HCT116 (cell line): ENCODE measurements around the gene CPA5. TPM values are rescaled to one million over a fixed set of nuclear protein-coding genes. Genes with fewer than 3 reads are reported as not detected.

Source experiments
- ATAC-seq: fragments of 200-7000 bp; cut with Tn5 transposase; 2 replicates; pipeline ENCODE4 v1.9.1; 2020; ENCODE audit warnings: mild to moderate bottlenecking, moderate library complexity
- BruUV-seq: library from RNA; stranded (reverse); fragments of 400-500 nt; replicated peaks from 2 replicates; lab custom pipeline; 2021; lab: Mats Ljungman, UMichigan
- CTCF ChIA-PET: fragments of 300-600 bp; sonication (Branson Sonifier 250); formaldehyde crosslinking; loops from one replicate; lab custom pipeline; 2021; ENCODE audit warnings: antibody characterized with exemption; lab: Charles Lee
- POLR2A ChIA-PET: fragments of 300-600, 350-600 bp; sonication (Branson Sonifier 250); formaldehyde crosslinking; loops from one replicate; lab custom pipeline; 2021; ENCODE audit warnings: antibody characterized with exemption; lab: Charles Lee
- RAD21 ChIA-PET, 2 experiments: fragments of 300-600 bp; sonication (Branson Sonifier 250); formaldehyde crosslinking; loops; one replicate each; lab custom pipeline; 2023; ENCODE audit warnings: low total read pairs in 2 of 2; ENCODE audit not compliant: uncharacterized antibody in 2 of 2, unreplicated experiment in 2 of 2, low non-redundant PET in 1 of 2; lab: Charles Lee
- DNase-seq: peaks from one replicate; pipeline ENCODE4 v3.0.0-alpha.2; 2010; ENCODE audit warnings: low read depth, low spot score
- H2AFZ ChIP-seq: fragments of 200-600 bp; shearing (Covaris generic), sonication (generic); 2 replicates; pipeline ENCODE4 v1.6.1; 2017; ENCODE audit warnings: low read depth, mixed run types, mixed read lengths, antibody characterized with exemption, low read length; ENCODE audit not compliant: poor library complexity, severe bottlenecking
- H3K27ac ChIP-seq: 2 replicates; pipeline ENCODE4 v1.5.1; 2012; ENCODE audit warnings: low read depth, low read length
- H3K27me3 ChIP-seq: fragments of 200-600 bp; sonication (generic); 2 replicates; pipeline ENCODE4 v1.6.1; 2016; ENCODE audit warnings: mixed run types, low read length, mixed read lengths; ENCODE audit not compliant: insufficient read depth
- H3K36me3 ChIP-seq, 2 experiments: fragments of 200-500 bp in 1 of 2; fragments of 200-600 bp in 1 of 2; sonication (Bioruptor generic) in 1 of 2; sonication (generic) in 1 of 2; 2 replicates each; pipeline versions ENCODE4 v1.5.1 to v1.6.1; 2014 to 2016; ENCODE audit warnings: low read length in 2 of 2, inconsistent platforms in 1 of 2, mixed read lengths in 1 of 2, mixed run types in 1 of 2; ENCODE audit not compliant: insufficient read depth in 2 of 2, control insufficient read depth in 1 of 2
- H3K4me1 ChIP-seq, 2 experiments: fragments of 200-600 bp in 1 of 2; sonication (generic) in 1 of 2; 2 replicates each; pipeline versions ENCODE4 v1.5.1 to v1.6.1; 2012 to 2017; ENCODE audit warnings: low read length in 2 of 2, inconsistent platforms in 1 of 2, mild to moderate bottlenecking in 1 of 2, mixed read lengths in 1 of 2, mixed run types in 1 of 2, moderate library complexity in 1 of 2; ENCODE audit not compliant: insufficient read depth in 2 of 2, control insufficient read depth in 1 of 2
- H3K4me2 ChIP-seq: fragments of 200-600 bp; sonication (generic); 2 replicates; pipeline ENCODE4 v1.6.1; 2017; ENCODE audit warnings: mixed run types, low read length, mixed read lengths
- H3K4me3 ChIP-seq, 2 experiments: fragments of 200-600 bp in 1 of 2; sonication (generic) in 1 of 2; replicated peaks in 1 of 2; 2 replicates each; pipeline ENCODE4 v1.5.1; 2011 to 2016; ENCODE audit warnings: low read length in 2 of 2, control low read depth in 1 of 2, low read depth in 1 of 2, mild to moderate bottlenecking in 1 of 2, mixed read lengths in 1 of 2, mixed run types in 1 of 2
- H3K79me2 ChIP-seq: fragments of 200-600 bp; sonication (generic); 2 replicates; pipeline ENCODE4 v1.6.1; 2017; ENCODE audit warnings: mild to moderate bottlenecking, mixed run types, low read length, moderate library complexity, mixed read lengths; ENCODE audit not compliant: insufficient read depth
- H3K9ac ChIP-seq: fragments of 200-600 bp; sonication (generic); 2 replicates; pipeline ENCODE4 v1.6.1; 2016; ENCODE audit warnings: low read length, mixed read lengths
- H3K9me2 ChIP-seq: fragments of 200-600 bp; sonication (generic), shearing (Covaris generic); 2 replicates; pipeline ENCODE4 v1.6.1; 2017; ENCODE audit warnings: mixed run types, mild to moderate bottlenecking, moderate library complexity; ENCODE audit not compliant: insufficient read depth
- H3K9me3 ChIP-seq, 2 experiments: fragments of 200-500 bp in 1 of 2; fragments of 200-600 bp in 1 of 2; sonication (Bioruptor generic) in 1 of 2; sonication (generic) in 1 of 2; 2 replicates each; pipeline ENCODE4 v1.6.1; 2014 to 2017; ENCODE audit warnings: low read length in 2 of 2, mixed read lengths in 2 of 2, inconsistent platforms in 1 of 2, low read depth in 1 of 2, mild to moderate bottlenecking in 1 of 2, mixed run types in 1 of 2, moderate library complexity in 1 of 2; ENCODE audit not compliant: control insufficient read depth in 1 of 2, insufficient read depth in 1 of 2
- H4K20me1 ChIP-seq: fragments of 200-600 bp; sonication (generic), shearing (Covaris generic); 2 replicates; pipeline ENCODE4 v1.6.1; 2017; ENCODE audit warnings: mixed run types, mild to moderate bottlenecking, moderate library complexity; ENCODE audit not compliant: insufficient read depth
- ATF3 ChIP-seq: IDR thresholded peaks from 2 replicates; pipeline ENCODE4 v1.6.1; 2012
- CBX3 ChIP-seq: IDR thresholded peaks from 2 replicates; pipeline ENCODE4 v1.6.1; 2012; ENCODE audit warnings: low read depth
- ELF1 ChIP-seq: IDR thresholded peaks from 2 replicates; pipeline ENCODE4 v1.6.1; 2012; ENCODE audit warnings: low read depth, borderline replicate concordance
- EZH2 ChIP-seq: fragments of 200-600 bp; sonication (generic); IDR thresholded peaks from 2 replicates; pipeline ENCODE4 v1.6.1; 2017; ENCODE audit warnings: antibody characterized with exemption, mixed run types
- FOSL1 ChIP-seq: IDR thresholded peaks from 2 replicates; pipeline ENCODE4 v1.6.1; 2012; ENCODE audit warnings: low read depth
- JUND ChIP-seq: IDR thresholded peaks from 2 replicates; pipeline ENCODE4 v1.6.1; 2012
- POLR2A ChIP-seq: IDR thresholded peaks from 2 replicates; pipeline ENCODE4 v1.7.0; 2011; ENCODE audit warnings: borderline replicate concordance; ENCODE audit not compliant: insufficient read depth, insufficient read length; ENCODE audit errors: extremely low read depth
- RAD21 ChIP-seq: IDR thresholded peaks from 2 replicates; pipeline ENCODE4 v1.6.1; 2012; ENCODE audit warnings: low read depth, mild to moderate bottlenecking
- SIN3A ChIP-seq: IDR thresholded peaks from 2 replicates; pipeline ENCODE4 v1.6.1; 2012; ENCODE audit warnings: low read depth
- SP1 ChIP-seq: IDR thresholded peaks from 2 replicates; pipeline ENCODE4 v1.6.1; 2012; ENCODE audit warnings: low read depth
- SRF ChIP-seq: IDR thresholded peaks from 2 replicates; pipeline ENCODE4 v1.6.1; 2012; ENCODE audit warnings: low read depth
- TCF7L2 ChIP-seq: IDR thresholded peaks from 2 replicates; pipeline ENCODE4 v1.7.0; 2011; ENCODE audit warnings: borderline replicate concordance, inconsistent platforms; ENCODE audit not compliant: insufficient read depth, insufficient read length; ENCODE audit errors: extremely low read depth
- YY1 ChIP-seq: IDR thresholded peaks from 2 replicates; pipeline ENCODE4 v1.6.1; 2011; ENCODE audit warnings: low read length, low read depth, moderate library complexity, mild to moderate bottlenecking; ENCODE audit not compliant: insufficient replicate concordance; ENCODE audit errors: extremely low read depth
- ZBTB33 ChIP-seq: IDR thresholded peaks from 2 replicates; pipeline ENCODE4 v1.6.1; 2011; ENCODE audit warnings: mild to moderate bottlenecking, low read length, moderate library complexity; ENCODE audit not compliant: insufficient replicate concordance; ENCODE audit errors: extremely low read depth
- ZFX ChIP-seq: fragments of 450-650 bp; IDR thresholded peaks from 2 replicates; pipeline ENCODE4 v1.6.1; 2017
- ZNF274 ChIP-seq: fragments of 200-500 bp; sonication (Bioruptor generic); IDR thresholded peaks from 2 replicates; pipeline ENCODE4 v1.6.1; 2014; ENCODE audit warnings: mild to moderate bottlenecking, low read depth, low read length, inconsistent platforms
- intact Hi-C: fragments of 100-400 bp; cut with micrococcal nuclease; formaldehyde crosslinking; loops from 2 replicates; pipeline ENCODE4 v1.10.0; 2022
- total RNA-seq: library from RNA; stranded (reverse); gene quantifications from one replicate; pipeline ENCODE4 v1.2.1, GENCODE V29; 2021; ENCODE audit not compliant: unreplicated experiment

Gene CPA5
- total RNA-seq, 1 experiment from 2014 or later, result not detected

- CTCF ChIA-PET, result interaction anchor here (1.7 kb wide), 1 partner anchor 19 kb away, joined by 6 read pairs; no protein-coding TSS in a partner anchor
- intact Hi-C loops, result loop anchor here (5.0 kb wide), 1 partner anchor 64 kb away; the partner anchor contains the start of gene CPA4
- no peaks in the 10 kb centered on the region for H3K9me2 ChIP-seq
- DNase-seq (peak; percentile 68), ATAC-seq (peak; percentile 78)
- H4K20me1 ChIP-seq, result no peaks in the 10 kb centered on the region
- H3K36me3 ChIP-seq, result no peaks in the 10 kb centered on the region
- no peaks in the 10 kb centered on the region for H3K27me3 ChIP-seq
- H3K79me2 ChIP-seq, result no peaks in the 10 kb centered on the region
- H3K4me3 ChIP-seq, result peak overlapping the region in 1 of 2 experiments; percentile 7; a peak in 2 of 4 replicates
- POLR2A ChIA-PET, result no interaction called here
- BruUV-seq, result no TSS peak
- H3K9ac ChIP-seq, result peak overlapping the region; percentile 20
- H3K4me2 ChIP-seq, result peak overlapping the region; percentile 63
- RAD21 ChIA-PET, result interaction anchor here in 1 of 2 experiments (0.6 kb wide), 1 partner anchor 64 kb away, joined by 3 read pairs; no protein-coding TSS in a partner anchor
- peak overlapping the region; percentile 83 for H2AFZ ChIP-seq
- peak overlapping the region; percentile 80 for H3K27ac ChIP-seq
- peaks cover 31 to 44% of the 10 kb centered on the region in 2 experiments for H3K4me1 ChIP-seq
- H3K9me3 ChIP-seq, result peaks cover 0 to 21% of the 10 kb centered on the region in 2 experiments; a peak in 1 of 4 replicates
- peak; percentile 31; the same call in 1 of the 2 replicates for TF ChIP-seq RAD21
- TF ChIP-seq EZH2, result no peak
- TF ChIP-seq FOSL1, result peak; percentile 69
- no peak for TF ChIP-seq ELF1
- no peak for TF ChIP-seq TCF7L2
- TF ChIP-seq CBX3, result peak; percentile 82; the same call in 1 of the 2 replicates
- TF ChIP-seq ZNF274, result no peak
- no peak; the same call in 1 of the 2 replicates for TF ChIP-seq SRF
- no peak for TF ChIP-seq ZFX
- peak; percentile 12 for TF ChIP-seq YY1
- no peak for TF ChIP-seq ATF3
- peak; percentile 74 for TF ChIP-seq SIN3A
- peak; percentile 75 for TF ChIP-seq SP1
- peak; percentile 65 for TF ChIP-seq JUND
- no peak for TF ChIP-seq POLR2A
- TF ChIP-seq ZBTB33, result no peak
Measured at GRCh38 chr7:130356121-130356875, 11.7 kb downstream of the CPA5 start.
